IPS-NIHi11 (cell line): ENCODE data around the gene VSTM2B.

Source experiments
- DNase-seq: peaks from one replicate; pipeline ENCODE4 v3.0.0; 2012; ENCODE audit warnings: mixed read lengths, low spot score

Gene VSTM2B

GRCh38 chr19:29566496-29567054 lies 40.8 kb downstream of the VSTM2B start:
- DNase-seq: no peak

GRCh38 chr19:29567366-29567915 lies 41.6 kb downstream of the VSTM2B start:
- no peak for DNase-seq

- DNase-seq: no peak
Measured at GRCh38 chr19:29568036-29569025, 42.5 kb downstream of the VSTM2B start.

- no peak for DNase-seq
Measured at GRCh38 chr19:29569038-29569911, 43.5 kb downstream of the VSTM2B start.

DNA sequence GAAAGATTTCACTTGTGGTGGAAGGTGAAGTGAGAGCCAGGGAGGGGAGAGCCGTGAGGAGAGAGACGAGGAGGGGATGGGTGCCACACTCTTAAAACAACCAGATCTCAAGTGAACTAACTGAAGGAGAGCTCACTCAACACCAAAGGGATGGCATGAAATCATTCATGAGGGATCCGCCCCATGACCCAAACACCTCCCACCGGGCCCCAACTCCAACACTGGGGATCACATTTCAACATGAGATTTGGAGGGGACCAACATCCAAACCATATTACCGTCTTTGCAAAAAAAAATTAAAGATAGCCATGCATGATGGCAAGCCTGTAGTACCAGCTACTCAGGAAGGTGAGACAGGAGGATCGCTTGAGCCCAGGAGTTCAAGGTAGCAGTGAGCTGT lies 45.4 kb downstream of the VSTM2B start:
- DNase-seq: no peak

DNA sequence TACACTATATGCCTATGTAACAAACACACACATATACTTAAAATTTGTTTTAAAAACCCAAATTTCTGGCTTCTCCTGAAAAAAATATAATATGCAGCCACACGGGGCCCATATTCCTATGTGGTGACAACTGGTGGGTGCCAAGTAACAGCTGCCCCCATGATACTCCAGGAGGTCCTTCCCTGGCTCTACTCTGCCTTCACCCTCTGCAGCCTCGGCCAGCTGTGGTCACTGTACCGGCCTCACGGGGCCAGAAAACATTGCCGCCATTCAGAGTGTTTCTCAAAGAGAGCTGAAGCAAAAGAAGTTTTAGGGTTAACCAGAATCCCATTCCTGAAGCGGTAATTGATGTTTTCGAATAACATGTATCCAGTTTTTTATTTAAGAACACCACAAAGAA lies 47.7 kb downstream of the VSTM2B start:
- DNase-seq: no peak

- no peak for DNase-seq
Measured at GRCh38 chr19:29574510-29574909, 48.7 kb downstream of the VSTM2B start.

DNA sequence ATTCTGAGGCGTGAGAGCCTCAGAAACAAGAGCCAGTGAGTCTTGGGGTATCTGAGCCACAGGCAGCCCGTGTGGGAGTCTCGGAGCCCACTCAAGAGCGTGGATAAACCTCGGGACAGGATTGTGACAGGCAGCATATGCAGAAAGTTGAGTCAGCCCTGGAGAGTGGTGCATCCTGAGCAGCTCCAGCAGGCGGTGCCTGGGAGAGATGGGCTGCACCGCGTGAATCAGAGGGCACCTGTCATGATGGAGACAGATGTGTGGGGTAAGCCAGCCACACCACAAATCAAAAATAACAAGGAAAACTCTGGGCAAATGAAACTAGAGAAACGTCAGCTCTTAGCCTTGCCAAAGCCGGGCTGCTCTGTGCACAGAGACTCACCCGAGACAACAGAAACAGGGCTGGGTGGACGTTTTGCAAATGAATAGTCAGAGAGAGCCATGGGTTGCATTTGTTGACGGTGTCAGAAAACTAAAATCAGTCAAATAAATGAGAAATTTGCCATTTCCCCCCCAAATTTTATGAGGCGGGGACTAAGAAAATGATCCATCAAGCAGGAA lies 50.3 kb downstream of the VSTM2B start:
- no peak for DNase-seq

DNA sequence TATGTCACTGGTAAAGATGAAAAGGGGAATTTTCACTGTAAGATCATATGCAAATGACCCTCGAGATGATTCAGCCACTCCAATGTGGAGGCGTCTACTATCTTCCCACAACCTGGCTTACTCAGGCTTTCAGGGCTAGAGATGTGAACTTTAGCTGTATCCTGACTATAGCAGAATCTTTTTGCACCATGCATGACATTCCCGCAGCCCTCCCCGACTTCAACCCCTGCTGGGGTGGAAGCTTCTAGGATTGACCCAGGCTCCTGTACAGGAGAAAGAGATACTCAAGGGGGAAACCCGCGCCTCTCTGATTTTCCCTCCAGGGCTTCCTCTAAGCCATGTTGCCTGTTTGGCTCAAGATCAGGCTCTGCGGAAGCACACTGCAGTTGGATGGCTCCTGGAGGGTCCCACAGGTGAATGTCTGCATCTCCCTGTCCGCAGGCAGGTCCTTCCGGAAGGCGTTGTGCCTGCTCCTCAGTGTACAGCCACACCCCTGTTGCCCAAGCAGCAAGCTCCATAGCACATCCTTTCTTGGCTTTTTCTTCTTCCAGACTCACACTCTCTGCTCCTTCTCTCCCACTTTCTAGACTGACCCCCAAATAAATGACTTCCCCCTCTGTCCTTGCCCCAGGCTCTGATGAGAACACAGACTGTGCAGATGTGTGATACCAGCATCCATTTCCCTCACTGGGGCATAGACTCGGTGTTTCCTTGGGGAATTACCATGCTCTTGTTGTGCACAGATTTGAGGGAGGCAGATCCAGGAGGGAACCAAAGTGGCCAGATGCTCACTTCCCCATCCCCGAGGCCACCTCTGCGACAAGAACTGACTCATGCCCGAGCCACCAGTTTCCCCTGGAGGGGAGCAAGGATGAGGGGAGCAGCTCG lies 51.2 kb downstream of the VSTM2B start:
- DNase-seq: no peak

DNA sequence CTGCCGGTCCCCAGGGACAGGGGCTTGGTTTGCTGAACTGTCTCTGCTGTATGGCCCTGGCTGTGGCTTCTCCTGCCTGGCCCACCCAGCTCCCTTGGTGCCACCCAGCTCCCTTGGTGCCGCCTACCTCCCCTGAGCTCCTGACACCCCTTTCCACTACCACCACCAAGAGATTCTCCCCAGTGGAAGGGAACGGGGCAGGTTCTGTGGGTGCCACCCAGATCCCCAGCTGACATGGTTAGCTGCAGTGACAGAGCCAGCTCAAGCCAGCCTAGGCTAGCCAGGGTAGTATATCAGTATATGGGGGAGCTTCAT lies 51.8 kb downstream of the VSTM2B start:
- no peak for DNase-seq

DNA sequence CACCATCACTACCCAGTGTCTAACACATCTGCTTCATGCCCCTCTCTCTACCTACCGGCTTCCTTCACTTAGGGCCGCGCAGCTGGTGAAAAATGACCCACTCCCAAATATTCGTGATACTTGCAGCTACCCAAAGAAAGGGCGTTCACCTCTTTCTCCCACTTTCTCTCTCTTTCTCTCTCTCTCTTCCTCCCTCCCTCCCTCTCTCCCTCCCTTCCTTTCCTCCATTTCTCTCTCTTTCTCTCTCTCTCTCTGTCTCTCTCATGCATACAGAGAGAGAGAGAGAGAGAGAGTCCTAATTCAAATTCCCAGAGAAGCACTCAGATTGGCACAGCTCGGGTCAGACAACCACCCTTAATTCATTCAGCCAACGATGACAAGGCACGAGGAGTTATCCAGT lies 52.6 kb downstream of the VSTM2B start:
- DNase-seq: no peak

DNA sequence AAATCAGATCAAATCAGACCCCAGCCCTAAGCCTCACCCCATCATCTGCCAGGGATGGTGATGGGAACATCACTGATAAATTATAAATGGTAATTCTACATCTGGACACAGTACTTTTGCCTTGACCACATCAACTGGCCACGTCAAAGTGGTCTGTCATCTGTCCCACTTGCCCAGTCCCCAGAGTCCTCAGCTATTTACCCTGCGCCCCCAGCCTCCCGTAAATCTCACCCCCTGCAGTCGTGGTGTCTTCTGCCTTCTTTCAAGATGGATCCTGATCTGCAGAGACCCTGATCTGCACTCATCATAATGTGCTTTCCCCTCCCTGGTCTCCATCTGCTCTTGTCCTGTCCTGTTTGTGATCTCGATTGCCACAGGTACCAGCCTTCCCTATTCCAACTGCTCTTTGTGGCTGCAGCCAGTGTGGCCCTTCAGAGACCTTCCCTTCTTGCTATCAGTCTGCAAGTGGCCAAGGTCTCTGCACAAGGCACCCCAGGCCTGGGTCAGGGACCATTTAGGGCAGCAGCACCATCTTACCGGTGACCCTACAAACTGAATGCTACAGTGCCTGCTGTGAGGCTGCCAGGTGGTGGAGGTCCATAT lies 53.6 kb downstream of the VSTM2B start:
- no peak for DNase-seq

DNA sequence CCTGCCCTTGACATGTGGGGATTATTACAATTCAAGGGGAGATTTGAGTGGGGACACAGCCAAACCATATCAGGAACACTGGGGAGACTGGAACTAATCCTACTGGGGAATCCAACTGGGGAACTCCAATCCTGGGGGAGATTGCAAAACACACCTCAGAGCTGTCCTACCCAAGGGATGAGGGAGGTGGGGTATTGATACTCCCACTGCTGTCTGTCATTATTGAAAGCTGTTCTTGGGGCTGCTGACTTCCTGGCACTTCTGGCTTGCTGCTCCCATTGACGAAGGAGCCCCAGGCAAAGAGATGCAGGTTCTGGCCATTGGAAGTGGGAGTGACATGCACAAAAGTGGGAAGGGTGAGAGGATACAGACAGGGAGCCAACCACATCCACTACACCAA lies 55.6 kb downstream of the VSTM2B start:
- DNase-seq: no peak

- no peak for DNase-seq
Measured at GRCh38 chr19:29583196-29583999, 57.6 kb downstream of the VSTM2B start.

GRCh38 chr19:29586401-29586800 lies 60.6 kb downstream of the VSTM2B start:
- DNase-seq: no peak

DNA sequence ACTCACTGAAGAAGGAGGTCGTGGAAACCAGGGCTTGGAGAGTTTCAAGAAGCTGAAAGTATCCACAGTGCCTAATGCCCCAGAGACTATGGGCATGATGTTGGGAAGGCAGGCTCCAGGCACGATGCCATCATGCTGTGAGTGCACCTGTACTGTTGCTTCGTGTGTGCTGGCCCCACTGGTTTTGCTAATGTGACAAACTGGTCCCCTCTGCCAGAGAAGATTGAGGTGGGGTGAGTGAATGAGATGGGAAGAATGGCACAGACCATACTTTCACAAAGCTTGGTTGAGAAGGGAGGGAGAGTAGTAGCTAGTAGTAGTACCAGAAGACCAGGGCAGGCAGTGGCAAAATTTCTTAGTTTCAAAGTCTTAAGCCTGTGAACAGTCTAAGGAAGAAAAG lies 61.3 kb downstream of the VSTM2B start:
- no peak for DNase-seq

GRCh38 chr19:29587518-29587986 lies 61.8 kb downstream of the VSTM2B start:
- DNase-seq: no peak

GRCh38 chr19:29588095-29588494 lies 62.3 kb downstream of the VSTM2B start:
- DNase-seq: no peak

GRCh38 chr19:29590278-29590677 lies 64.5 kb downstream of the VSTM2B start:
- DNase-seq: no peak

- no peak for DNase-seq
Measured at GRCh38 chr19:29591670-29592069, 65.9 kb downstream of the VSTM2B start.
